Left lung (tissue), 10 donors: ENCODE data around the gene ATRX. TPM values are rescaled to one million over a fixed set of nuclear protein-coding genes. Genes with fewer than 3 reads are reported as not detected.

ENCODE experiments used
- ATAC-seq: fragments of 200-7000 bp; cut with Tn5 transposase; one replicate; pipeline ENCODE4 v1.9.1; 2020; ENCODE audit warnings: moderate library complexity
- DNase-seq, 4 donors: peaks; one replicate each; pipeline ENCODE4 v3.0.0-alpha.2; 2013 to 2020
- H3K27ac ChIP-seq, 2 donors: fragments of 200-600 bp; sonication (generic) in 1 of 2; one replicate each; pipeline versions ENCODE4 v1.5.0 to v1.8.0; 2020 to 2021
- H3K27me3 ChIP-seq, 2 donors: fragments of 200-600 bp; sonication (generic) in 1 of 2; one replicate each; pipeline versions ENCODE4 v1.5.0 to v1.8.0; 2020 to 2021
- H3K36me3 ChIP-seq, 2 donors: fragments of 200-600 bp; sonication (generic) in 1 of 2; one replicate each; pipeline versions ENCODE4 v1.5.0 to v1.8.0; 2020 to 2021
- H3K4me1 ChIP-seq, 2 donors: fragments of 200-600 bp; one replicate each; pipeline ENCODE4 v1.8.0; 2021
- H3K4me3 ChIP-seq, 2 donors: fragments of 200-600 bp; sonication (generic) in 1 of 2; one replicate each; pipeline versions ENCODE4 v1.5.0 to v1.8.0; 2020 to 2021; ENCODE audit warnings: mild to moderate bottlenecking in 1 of 2
- H3K9me3 ChIP-seq, 2 donors: fragments of 200-600 bp; sonication (generic) in 1 of 2; one replicate each; pipeline versions ENCODE4 v1.5.0 to v1.8.0; 2020 to 2021
- intact Hi-C, 2 donors: fragments of 100-400 bp; cut with DNase I; formaldehyde crosslinking; loops; one replicate each; pipeline versions ENCODE4 v1.11.2 to v1.14.2; 2022
- polyA plus RNA-seq, 6 donors: library from polyadenylated mRNA; unstranded; fragments of 120-200 nt; gene quantifications; one replicate each; pipeline ENCODE4 v1.2.1, GENCODE V29; 2013; ENCODE audit not compliant: insufficient read length in 6 of 6
- total RNA-seq, 2 donors: library from RNA; stranded (reverse); fragmentation: NEBNext Ultra II Directional; extraction: Animal tissue kit (Norgen Biotek cat#: 25700); gene quantifications; one replicate each; pipeline ENCODE4 v1.2.1, GENCODE V29; 2021
- TF ChIP-seq, protein P1 (sequence below), 2 donors: fragments of 200-600 bp; sonication (generic) in 1 of 2; IDR thresholded peaks; one replicate each; pipeline versions ENCODE4 v1.5.0 to v1.8.0; 2021; ENCODE audit warnings: antibody characterized with exemption in 2 of 2
- donor health status: DM: no; HTN: yes; CAD: no.
- donor health status: DM: no; HTN: no; CAD: no.

ATRX gene
- total and polyA plus RNA-seq, 8 donors: 72.0 to 115 (median 92.9) TPM

DNA sequence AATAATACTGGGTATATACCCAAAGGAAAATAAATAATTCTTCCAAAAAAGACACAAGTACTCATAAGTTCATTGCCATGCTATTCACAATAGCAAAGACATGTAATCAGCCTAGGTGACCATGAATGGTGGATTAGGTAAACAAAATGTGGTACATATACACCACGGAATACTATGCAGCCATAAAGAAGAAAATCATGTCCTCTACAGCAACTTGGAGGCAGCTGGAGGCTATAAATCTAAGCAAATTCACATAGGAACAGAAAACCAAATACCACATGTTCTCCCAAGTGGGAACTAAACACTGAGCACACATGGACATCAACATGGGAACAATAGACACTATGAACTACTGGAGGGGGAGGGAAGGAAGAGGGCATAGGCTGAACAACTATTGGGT is 146.2 kb downstream of the ATRX start:
- no peak for ATAC-seq
- Histone ChIP-seq H3K4me3 (no peak overlapping the region), H3K27ac (no peak overlapping the region), H3K4me1 (no peaks in the 10 kb centered on the region), H3K27me3 (no peaks in the 10 kb centered on the region), H3K36me3 (peaks cover 0 to 4% of the 10 kb centered on the region in 2 donors), H3K9me3 (no peaks in the 10 kb centered on the region)
- DNase-seq: no peak
- TF ChIP-seq, protein P1, sequence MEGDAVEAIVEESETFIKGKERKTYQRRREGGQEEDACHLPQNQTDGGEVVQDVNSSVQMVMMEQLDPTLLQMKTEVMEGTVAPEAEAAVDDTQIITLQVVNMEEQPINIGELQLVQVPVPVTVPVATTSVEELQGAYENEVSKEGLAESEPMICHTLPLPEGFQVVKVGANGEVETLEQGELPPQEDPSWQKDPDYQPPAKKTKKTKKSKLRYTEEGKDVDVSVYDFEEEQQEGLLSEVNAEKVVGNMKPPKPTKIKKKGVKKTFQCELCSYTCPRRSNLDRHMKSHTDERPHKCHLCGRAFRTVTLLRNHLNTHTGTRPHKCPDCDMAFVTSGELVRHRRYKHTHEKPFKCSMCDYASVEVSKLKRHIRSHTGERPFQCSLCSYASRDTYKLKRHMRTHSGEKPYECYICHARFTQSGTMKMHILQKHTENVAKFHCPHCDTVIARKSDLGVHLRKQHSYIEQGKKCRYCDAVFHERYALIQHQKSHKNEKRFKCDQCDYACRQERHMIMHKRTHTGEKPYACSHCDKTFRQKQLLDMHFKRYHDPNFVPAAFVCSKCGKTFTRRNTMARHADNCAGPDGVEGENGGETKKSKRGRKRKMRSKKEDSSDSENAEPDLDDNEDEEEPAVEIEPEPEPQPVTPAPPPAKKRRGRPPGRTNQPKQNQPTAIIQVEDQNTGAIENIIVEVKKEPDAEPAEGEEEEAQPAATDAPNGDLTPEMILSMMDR (IDR thresholded peaks at IDR 0.05): no peak
- intact Hi-C loops: no loop called here

DNA sequence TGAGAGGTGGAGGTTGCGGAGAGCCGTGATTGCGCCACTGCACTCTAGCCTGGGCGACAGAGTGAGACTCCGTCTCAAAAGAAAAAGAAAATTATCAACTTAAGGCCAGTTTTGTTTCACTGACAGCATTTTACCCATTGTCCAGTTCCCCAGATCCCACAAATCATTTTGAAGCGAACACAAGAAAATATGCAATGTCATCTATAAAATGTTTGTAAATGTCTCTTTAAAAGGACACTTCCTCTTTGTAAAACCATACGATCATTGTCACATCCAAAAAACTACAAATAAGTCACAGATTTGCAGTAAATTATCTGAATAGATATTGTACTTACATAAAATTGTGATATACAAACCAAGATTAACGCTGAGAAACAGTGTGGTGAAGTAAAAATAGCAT is 147.6 kb downstream of the ATRX start:
- no peak for ATAC-seq
- H3K36me3 ChIP-seq: no peaks in the 10 kb centered on the region
- H3K9me3 ChIP-seq: no peaks in the 10 kb centered on the region
- no peaks in the 10 kb centered on the region for H3K4me1 ChIP-seq
- DNase-seq: no peak
- intact Hi-C loops: no loop called here
- H3K4me3 ChIP-seq: no peak overlapping the region
- no peaks in the 10 kb centered on the region for H3K27me3 ChIP-seq
- TF ChIP-seq, protein P1 (IDR thresholded peaks at IDR 0.05): no peak
- no peak overlapping the region for H3K27ac ChIP-seq

DNA sequence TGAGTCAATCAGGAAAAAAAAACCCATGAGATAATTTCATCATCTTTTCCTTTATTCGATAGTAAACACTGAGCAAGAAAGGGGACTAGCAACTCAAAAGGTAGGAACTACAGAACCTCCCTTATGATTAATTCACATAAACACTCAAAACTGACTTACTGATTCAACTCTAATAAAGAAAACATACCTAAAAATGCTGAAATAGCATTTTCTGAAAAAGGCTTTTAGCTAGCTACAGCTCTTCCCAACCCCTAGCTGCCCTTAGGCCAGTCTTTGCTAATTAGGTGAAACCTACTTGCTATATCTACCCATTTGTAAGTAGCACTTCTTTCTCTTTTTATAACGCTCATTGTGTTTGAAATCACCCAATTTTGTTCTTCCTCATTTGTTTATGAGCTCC is 150.6 kb downstream of the ATRX start:
- no peak for ATAC-seq
- TF ChIP-seq, protein P1 (IDR thresholded peaks at IDR 0.05): no peak
- H3K27ac ChIP-seq: no peak overlapping the region

GRCh38 chrX:77628294-77629025 is 157.6 kb downstream of the ATRX start:
- H3K4me3 ChIP-seq: no peak overlapping the region
- ATAC-seq: no peak
- H3K9me3 ChIP-seq: no peaks in the 10 kb centered on the region
- no peaks in the 10 kb centered on the region for H3K4me1 ChIP-seq
- intact Hi-C loops: no loop called here
- TF ChIP-seq, protein P1 (IDR thresholded peaks at IDR 0.05): no peak
- H3K27ac ChIP-seq: no peak overlapping the region
- H3K27me3 ChIP-seq: no peaks in the 10 kb centered on the region
- DNase-seq: no peak
- H3K36me3 ChIP-seq: no peaks in the 10 kb centered on the region

More for the DNA sequence above, 150.6 kb downstream of the ATRX start:
- intact Hi-C loops: no loop called here
- Histone ChIP-seq H3K27me3 (no peaks in the 10 kb centered on the region), H3K36me3 (no peaks in the 10 kb centered on the region), H3K9me3 (no peaks in the 10 kb centered on the region), H3K4me1 (no peaks in the 10 kb centered on the region), H3K4me3 (no peak overlapping the region)
- no peak for DNase-seq

DNA sequence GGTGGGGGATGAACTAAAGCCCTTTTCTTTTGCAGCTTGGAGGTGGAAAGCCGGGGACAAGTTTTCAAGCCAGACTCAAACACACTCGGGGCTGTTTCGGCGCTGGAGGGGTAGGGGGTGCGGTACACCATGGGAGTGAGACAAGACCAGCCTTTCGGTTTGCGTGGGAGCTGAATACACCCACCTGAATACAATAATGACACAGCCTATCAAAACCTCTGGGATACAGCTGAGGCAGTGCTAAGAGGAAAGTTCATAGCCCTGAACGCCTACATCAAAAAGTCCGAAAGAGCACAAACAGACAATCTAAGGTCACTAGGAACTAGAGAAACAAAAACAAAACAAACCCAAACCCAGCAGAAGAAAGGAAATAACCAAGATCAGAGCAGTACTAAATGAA is 163.3 kb downstream of the ATRX start:
- no peaks in the 10 kb centered on the region for H3K9me3 ChIP-seq
- ATAC-seq (no peak), DNase-seq (no peak)

More for the DNA sequence above, 163.3 kb downstream of the ATRX start:
- H3K27ac ChIP-seq: no peak overlapping the region
- TF ChIP-seq, protein P1 (IDR thresholded peaks at IDR 0.05): no peak
- no peaks in the 10 kb centered on the region for H3K4me1 ChIP-seq
- H3K4me3 ChIP-seq: no peak overlapping the region
- no peaks in the 10 kb centered on the region for H3K27me3 ChIP-seq
- H3K36me3 ChIP-seq: no peaks in the 10 kb centered on the region
- intact Hi-C loops: no loop called here
